SH-SY5Y (cell line): Measurements from ENCODE around the gene FERMT2.

ENCODE experiments used
- GATA2 ChIP-seq: IDR thresholded peaks from 2 replicates; pipeline ENCODE4 v1.6.1; 2011; ENCODE audit warnings: mild to moderate bottlenecking, low read depth, low read length
- GATA3 ChIP-seq: IDR thresholded peaks from 2 replicates; pipeline ENCODE4 v1.6.1; 2011; ENCODE audit warnings: low read depth, mild to moderate bottlenecking, low read length, moderate library complexity

The FERMT2 gene

GRCh38 chr14:52951681-52952554, 1.1 kb upstream of the FERMT2 start:
- TF ChIP-seq GATA2 (no peak), GATA3 (no peak)

GRCh38 chr14:52950410-52950897, 396 bp downstream of the FERMT2 start:
- TF ChIP-seq GATA2, result no peak
- TF ChIP-seq GATA3, result no peak

GRCh38 chr14:52949711-52950409, 990 bp downstream of the FERMT2 start:
- TF ChIP-seq GATA2, result no peak

GRCh38 chr14:52949249-52949648, 1.6 kb downstream of the FERMT2 start:
- no peak for TF ChIP-seq GATA2
- no peak for TF ChIP-seq GATA3

- TF ChIP-seq GATA3 (no peak), GATA2 (no peak)
Measured at GRCh38 chr14:52948836-52949235, 2.0 kb downstream of the FERMT2 start.

- TF ChIP-seq GATA3 (no peak), GATA2 (no peak)
Measured at GRCh38 chr14:52948039-52948438, 2.8 kb downstream of the FERMT2 start.

- TF ChIP-seq GATA2 (no peak), GATA3 (no peak)
Measured at GRCh38 chr14:52944254-52944653, 6.6 kb downstream of the FERMT2 start.

- TF ChIP-seq GATA3 (no peak), GATA2 (no peak)
Measured at GRCh38 chr14:52939427-52939826, 11.4 kb downstream of the FERMT2 start.

GRCh38 chr14:52937869-52938268, 13.0 kb downstream of the FERMT2 start:
- no peak for TF ChIP-seq GATA3
- TF ChIP-seq GATA2, result no peak

- TF ChIP-seq GATA2 (no peak), GATA3 (no peak)
Measured at GRCh38 chr14:52937306-52937705, 13.5 kb downstream of the FERMT2 start.

GRCh38 chr14:52936437-52936836, 14.4 kb downstream of the FERMT2 start:
- TF ChIP-seq GATA2 (no peak), GATA3 (no peak)

- TF ChIP-seq GATA2, result no peak
- no peak for TF ChIP-seq GATA3
Measured at GRCh38 chr14:52935833-52936232, 15.0 kb downstream of the FERMT2 start.

- TF ChIP-seq GATA2 (no peak), GATA3 (no peak)
Measured at GRCh38 chr14:52934762-52935161, 16.1 kb downstream of the FERMT2 start.

- TF ChIP-seq GATA2 (no peak), GATA3 (no peak)
Measured at GRCh38 chr14:52929192-52929807, 21.6 kb downstream of the FERMT2 start.

GRCh38 chr14:52926953-52927352, 23.9 kb downstream of the FERMT2 start:
- TF ChIP-seq GATA3 (no peak), GATA2 (no peak)
